Right ventricle myocardium superior (tissue), 1 donor: ENCODE measurements around the gene TASP1. TPM values are rescaled to one million over a fixed set of nuclear protein-coding genes. Genes with fewer than 3 reads are reported as not detected.

Source experiments
- ATAC-seq: fragments of 200-7000 bp; cut with Tn5 transposase; one replicate; pipeline ENCODE4 v1.9.1; 2020; ENCODE audit warnings: mild to moderate bottlenecking; ENCODE audit not compliant: poor library complexity
- DNase-seq: peaks from one replicate; pipeline ENCODE4 v3.0.0-alpha.2; 2020
- intact Hi-C: fragments of 100-400 bp; cut with DNase I; formaldehyde crosslinking; loops from one replicate; pipeline ENCODE4 v1.11.2; 2022
- total RNA-seq: library from RNA; stranded (reverse); fragmentation: NEBNext Ultra II Directional; extraction: Animal tissue kit (Norgen Biotek cat#: 25700); gene quantifications from one replicate; pipeline ENCODE4 v1.2.1, GENCODE V29; 2021
- donor health status: DM: no; HTN: yes; CAD: no; lungs with severe emphysema.

Gene TASP1
- total RNA-seq, 1 donor from 2014 or later: 4.7 TPM

- DNase-seq: no peak
- ATAC-seq: no peak
- intact Hi-C loops: no loop called here
Measured at GRCh38 chr20:13342469-13343242, 296.1 kb downstream of the TASP1 start.

- intact Hi-C loops: no loop called here
- ATAC-seq (no peak), DNase-seq (no peak)
Measured at GRCh38 chr20:13341737-13342393, 296.9 kb downstream of the TASP1 start.

- intact Hi-C loops: no loop called here
- DNase-seq (no peak), ATAC-seq (no peak)
Measured at GRCh38 chr20:13340088-13340487, 298.6 kb downstream of the TASP1 start.

Other genes starting within 250 kb of the TASP1 start
- gene ESF1, start 146.0 kb upstream of the TASP1 start, total RNA-seq: 13.3 TPM
- gene NDUFAF5, start 146.1 kb upstream of the TASP1 start, total RNA-seq: 76.0 TPM